Left renal cortex interstitium (tissue), 4 donors: ENCODE data around the gene SCP2D1. TPM values are rescaled to one million over a fixed set of nuclear protein-coding genes. Genes with fewer than 3 reads are reported as not detected.

Experiments used
- DNase-seq, 4 donors: peaks; one replicate each; pipeline ENCODE4 v3.0.0-alpha.2; 2013; ENCODE audit warnings: low read depth in 4 of 4, low spot score in 2 of 4, missing footprints in 1 of 4
- polyA plus RNA-seq, 4 donors: library from polyadenylated mRNA; unstranded; fragments of 120-200 nt; gene quantifications; one replicate each; pipeline ENCODE4 v1.2.1, GENCODE V29; 2013; ENCODE audit not compliant: insufficient read length in 4 of 4

SCP2D1 gene
- polyA plus RNA-seq, 4 donors: not detected

GRCh38 chr20:18811186-18811585, 2.4 kb upstream of the SCP2D1 start:
- DNase-seq: no peak

DNA sequence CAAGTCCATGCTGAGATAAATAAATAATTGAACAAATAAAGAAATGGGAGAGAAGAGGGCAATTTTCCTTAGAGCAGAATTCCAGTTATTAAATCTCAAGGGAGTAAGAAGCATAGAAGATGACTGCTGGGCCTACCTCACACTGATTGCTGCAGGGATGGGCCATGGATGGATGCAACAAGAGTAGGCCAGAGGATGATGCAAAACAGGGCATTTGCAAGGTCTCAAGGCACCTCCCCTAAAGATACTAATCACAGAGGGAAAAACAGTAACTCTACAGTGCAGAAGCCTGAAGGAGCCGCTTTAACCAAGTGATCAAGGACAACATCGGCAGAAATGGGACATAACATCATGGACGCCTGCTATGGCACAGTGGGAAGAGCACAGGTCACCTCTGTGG, 1.7 kb upstream of the SCP2D1 start:
- DNase-seq: no peak

GRCh38 chr20:18815194-18815942, 1.8 kb downstream of the SCP2D1 start:
- no peak for DNase-seq

DNA sequence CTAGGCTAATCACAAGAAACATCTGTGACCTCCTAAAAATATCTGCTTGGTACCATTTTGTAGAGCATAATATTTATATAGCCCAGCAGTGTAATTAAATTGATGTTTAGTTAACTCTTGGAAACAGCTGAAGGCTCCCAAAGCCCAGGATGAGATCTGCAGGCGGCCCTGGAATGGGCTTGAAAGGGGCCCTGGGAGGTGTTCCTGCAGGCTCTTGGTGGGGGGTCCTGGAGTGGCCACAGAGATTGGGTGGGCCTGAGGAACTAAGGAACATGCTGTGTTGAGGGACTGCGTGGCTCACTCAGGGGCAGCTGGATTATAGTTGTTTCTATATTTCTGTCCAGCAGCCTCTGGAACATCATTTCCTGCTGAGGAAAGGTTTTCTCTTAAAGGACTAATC, 9.2 kb downstream of the SCP2D1 start:
- DNase-seq: no peak

DNA sequence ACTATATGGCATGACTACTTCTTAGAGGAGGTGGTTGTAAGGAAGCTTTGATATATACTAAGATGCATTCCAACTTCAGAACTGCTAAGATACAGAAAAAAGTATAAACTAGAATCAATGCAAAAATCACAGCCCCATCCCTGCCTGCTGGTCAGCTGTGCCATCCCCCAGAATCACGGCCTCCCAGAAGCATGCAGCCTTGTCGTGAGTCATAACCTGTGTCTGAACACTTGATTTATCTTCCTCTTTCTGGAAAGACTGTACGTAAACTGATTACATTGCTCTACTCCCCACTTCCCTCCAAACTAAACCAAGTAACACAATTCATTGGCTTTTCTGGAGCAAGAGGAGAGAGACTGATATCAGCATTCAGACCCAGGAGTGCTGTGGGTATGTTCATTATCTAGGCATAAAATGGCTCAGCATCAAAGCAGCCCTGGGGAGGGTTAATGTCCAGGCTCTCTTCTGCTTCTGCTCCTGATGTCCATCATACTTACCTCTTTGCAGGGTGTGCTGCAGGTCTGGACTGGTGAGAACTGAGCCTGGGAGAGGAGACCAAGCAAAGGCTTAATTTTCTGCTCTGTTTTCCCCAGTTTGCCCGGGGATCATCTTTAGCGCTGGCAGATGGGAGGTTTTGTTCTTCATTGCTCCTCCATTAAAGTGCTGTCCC, 18.4 kb downstream of the SCP2D1 start:
- no peak for DNase-seq

GRCh38 chr20:18832546-18833200, 19.1 kb downstream of the SCP2D1 start:
- no peak for DNase-seq

- DNase-seq: no peak
Observed at GRCh38 chr20:18835466-18836256, 22.1 kb downstream of the SCP2D1 start.

GRCh38 chr20:18837718-18838117, 24.1 kb downstream of the SCP2D1 start:
- no peak for DNase-seq

DNA sequence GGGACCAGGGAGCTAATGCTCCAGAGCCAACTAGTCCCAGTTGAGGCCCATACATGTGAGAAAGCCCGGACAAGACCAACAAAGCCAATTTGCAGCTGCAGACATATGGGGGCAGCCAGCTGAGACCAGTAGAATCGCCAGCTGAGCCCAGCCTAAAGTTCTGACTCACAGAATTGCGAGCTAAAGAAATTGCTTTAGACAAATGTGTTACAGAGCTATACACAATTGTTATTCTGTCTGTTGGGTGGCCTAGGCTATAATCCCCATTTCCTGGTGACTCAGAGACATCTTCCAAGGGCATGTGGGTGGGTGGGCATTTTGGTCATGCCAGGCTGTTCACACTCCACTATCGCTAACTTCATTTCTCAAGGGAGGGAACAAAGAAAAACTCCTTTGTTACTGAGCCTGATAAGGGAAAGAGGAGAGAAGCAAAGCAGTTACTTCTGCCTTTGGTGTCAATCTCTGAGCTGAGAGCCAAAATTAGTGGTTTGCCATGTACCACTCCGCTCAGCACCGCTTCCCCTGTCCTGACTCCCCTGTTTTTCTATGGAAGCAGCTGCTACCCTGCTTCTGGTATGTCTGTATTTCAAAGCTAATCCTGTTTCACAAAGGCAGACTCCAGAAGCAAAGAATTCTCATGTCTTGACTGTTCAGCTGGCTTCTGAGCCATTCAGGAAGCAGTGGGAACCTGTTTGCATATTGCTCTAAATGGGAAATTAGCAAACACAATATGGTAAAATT, 26.1 kb downstream of the SCP2D1 start:
- no peak for DNase-seq

DNA sequence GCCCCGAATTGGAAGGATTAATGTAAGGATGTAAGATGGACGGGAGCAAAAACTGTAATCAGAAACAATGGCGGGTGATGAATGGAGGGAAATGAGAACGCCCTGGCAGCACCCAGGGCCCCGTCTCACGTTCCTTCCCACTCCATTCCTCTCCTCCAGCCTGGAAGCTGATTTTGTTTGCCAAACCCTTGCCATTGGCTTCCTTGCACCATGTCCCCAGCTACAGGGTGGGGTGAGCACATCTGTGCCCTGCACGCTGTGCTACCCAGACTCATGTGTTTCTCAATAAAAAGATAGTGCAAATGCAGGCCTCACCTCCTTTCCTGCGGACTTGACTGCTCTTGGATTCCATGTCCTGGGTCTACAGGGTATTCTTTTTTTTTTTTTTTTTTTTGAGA, 26.7 kb downstream of the SCP2D1 start:
- DNase-seq: no peak

- DNase-seq: no peak
Observed at GRCh38 chr20:18845017-18845416, 31.4 kb downstream of the SCP2D1 start.

DNA sequence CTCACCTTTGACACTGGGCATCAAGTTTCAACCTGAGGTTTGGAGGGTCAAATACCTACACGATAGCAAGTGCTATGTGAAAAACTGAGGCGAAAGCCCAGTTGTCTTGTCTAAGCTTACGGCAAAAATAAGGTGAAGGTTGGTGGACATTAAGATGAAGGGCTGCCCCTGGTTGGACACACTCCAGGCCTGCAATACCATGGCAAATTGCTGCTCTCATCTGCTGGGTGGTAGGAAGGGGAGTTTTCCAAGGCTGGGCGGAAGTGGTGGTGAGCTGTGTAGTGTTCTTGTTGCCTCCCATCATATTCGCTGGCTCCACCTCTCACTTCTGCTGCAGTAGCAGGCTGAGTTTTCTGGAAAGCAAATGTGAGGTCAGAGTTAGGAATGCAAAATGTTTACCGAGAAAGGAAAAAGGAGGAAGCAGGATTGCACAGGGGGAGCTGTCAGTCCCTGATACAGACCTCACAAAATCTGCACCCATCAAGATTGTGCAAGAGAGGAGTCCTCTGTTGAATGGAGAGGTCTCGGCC, 33.7 kb downstream of the SCP2D1 start:
- DNase-seq: no peak

DNA sequence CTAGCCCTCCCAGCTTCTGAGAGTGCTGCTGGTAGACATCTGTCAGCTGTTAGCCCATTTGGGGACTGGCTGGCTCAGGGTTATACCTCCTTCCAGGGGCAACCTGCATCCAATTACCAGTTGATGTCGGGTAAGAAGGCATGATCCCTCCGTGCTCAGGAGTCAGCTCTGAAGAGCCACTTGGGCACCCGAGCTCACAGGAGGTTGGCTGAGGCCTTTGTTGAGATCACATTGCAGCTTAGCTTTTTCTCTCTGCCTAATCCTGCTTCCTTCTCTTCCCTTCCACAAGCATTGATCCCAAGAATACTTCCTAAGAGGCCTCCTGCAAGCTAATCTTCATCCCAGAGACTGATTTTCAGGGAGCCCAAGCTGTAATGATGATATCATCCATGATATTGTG, 35.5 kb downstream of the SCP2D1 start:
- DNase-seq: no peak

DNA sequence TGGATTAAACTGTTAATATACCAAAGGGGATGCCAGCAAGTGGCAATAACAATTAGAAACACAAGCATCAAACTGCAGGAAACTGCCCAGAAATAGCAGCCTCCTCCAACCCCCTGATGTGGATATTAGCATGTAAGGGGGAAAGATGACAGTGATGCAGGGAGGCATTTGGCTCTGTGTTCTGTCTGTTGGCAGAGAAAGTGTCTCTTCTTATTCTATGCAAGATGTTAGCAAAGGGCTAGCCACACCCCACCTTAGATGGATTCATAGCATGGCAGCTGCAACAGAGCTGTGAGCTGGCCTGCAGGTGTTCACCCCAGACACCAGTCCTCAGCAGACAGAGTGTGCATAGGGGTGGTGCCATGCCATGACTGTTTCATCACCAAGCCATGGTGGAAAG, 38.0 kb downstream of the SCP2D1 start:
- no peak for DNase-seq

- no peak for DNase-seq
Observed at GRCh38 chr20:18852318-18852717, 38.7 kb downstream of the SCP2D1 start.

- no peak for DNase-seq
Observed at GRCh38 chr20:18853216-18853615, 39.6 kb downstream of the SCP2D1 start.

GRCh38 chr20:18853946-18854646, 40.5 kb downstream of the SCP2D1 start:
- DNase-seq: no peak

DNA sequence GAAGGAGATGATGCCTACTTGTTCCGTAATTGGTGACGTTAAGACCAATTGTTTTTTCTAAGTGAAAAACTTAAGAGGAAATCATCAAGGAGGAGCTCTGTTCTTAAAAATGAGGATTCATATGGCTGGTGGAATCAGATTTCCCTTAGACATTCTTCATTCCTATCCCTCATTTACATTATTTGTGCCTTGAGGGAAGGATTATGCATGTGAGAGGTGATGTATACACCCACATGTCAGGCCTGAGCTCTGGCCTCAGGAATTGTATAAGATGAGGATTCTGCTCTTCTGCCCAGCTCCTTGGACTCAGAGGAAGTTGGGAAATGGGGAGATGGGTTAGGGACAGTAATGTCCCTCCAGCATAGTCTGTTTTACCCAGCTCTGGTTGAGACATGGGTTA, 42.3 kb downstream of the SCP2D1 start:
- DNase-seq: no peak

DNA sequence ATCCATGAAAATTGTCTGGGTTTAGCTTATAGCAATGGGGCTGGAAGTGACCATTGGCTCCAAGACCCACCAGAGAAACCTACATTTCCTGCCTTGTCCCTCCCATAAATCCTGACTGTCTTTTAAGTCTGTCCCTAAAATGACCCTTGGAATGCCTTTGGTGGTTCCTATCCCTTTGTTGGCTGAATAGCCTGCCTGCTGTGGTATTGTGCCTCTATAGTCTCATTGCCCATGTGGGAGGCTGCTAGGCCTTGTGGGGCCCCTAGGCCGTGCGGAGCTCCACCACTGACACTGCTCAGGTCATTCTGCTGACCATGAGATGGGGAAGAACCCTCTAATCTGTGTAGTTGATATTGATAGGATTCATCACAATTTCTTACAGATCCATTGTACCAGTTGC, 43.3 kb downstream of the SCP2D1 start:
- no peak for DNase-seq

DNA sequence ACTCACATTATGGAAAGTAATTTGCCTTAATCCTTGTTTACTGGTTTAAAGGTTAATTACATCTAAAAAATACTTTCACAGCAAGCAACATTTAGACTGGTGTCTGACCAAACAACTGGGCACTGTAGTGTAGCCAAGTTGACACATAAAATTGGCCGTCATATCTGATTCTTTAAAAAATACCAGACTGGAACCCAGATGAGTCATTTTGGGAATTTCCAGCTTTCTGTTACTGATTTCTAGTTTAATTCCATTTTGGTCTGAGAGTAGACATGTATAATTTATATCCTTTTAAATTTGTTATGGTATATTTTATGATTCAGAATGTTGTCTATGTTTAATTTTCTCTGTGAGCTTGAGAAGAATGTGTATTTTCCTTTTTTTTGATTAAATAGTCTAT, 44.1 kb downstream of the SCP2D1 start:
- DNase-seq: no peak
